HG03159 (cell line): ENCODE results near the gene MAP3K1.
"Not testable (repeated sequence)": the region's sequence is repeated elsewhere in the genome, so short reads cannot be mapped to it uniquely, and the experiment has no call there.

ENCODE experiments used
- ATAC-seq: cut with Tn5 transposase; IDR thresholded peaks from one replicate; pipeline ENCODE4 v1.9.1; 2021; ENCODE audit warnings: mild to moderate bottlenecking, moderate library complexity; ENCODE audit not compliant: unreplicated experiment

The MAP3K1 gene

DNA sequence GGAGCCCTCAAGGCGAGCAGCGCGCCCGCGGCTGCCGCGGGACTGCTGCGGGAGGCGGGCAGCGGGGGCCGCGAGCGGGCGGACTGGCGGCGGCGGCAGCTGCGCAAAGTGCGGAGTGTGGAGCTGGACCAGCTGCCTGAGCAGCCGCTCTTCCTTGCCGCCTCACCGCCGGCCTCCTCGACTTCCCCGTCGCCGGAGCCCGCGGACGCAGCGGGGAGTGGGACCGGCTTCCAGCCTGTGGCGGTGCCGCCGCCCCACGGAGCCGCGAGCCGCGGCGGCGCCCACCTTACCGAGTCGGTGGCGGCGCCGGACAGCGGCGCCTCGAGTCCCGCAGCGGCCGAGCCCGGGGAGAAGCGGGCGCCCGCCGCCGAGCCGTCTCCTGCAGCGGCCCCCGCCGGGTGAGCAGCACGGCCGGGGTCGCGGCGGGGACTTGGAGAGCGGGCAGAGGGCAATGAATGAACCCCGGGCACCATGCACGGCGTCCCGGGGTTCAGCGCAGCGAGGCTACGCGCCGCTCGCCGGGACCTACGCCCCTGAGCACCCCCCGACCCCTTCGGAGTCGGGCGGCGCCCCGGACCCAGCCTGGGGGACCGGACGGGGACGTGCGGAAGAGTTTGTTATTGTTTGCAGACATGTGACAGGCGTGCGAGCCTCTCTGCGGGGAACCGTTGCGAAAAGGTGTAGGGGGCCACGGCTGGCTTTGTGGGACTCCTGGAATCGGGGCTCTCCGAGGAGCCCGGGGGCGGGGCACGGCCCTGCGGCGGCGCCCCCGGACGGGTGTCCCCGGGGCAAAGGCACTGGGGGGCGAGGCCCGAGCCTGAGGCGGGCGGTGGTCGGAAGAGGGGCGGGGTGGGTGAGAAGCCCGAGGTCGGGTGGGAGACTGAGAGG lies 553 bp downstream of the MAP3K1 start:
- ATAC-seq, result peak; percentile 29

DNA sequence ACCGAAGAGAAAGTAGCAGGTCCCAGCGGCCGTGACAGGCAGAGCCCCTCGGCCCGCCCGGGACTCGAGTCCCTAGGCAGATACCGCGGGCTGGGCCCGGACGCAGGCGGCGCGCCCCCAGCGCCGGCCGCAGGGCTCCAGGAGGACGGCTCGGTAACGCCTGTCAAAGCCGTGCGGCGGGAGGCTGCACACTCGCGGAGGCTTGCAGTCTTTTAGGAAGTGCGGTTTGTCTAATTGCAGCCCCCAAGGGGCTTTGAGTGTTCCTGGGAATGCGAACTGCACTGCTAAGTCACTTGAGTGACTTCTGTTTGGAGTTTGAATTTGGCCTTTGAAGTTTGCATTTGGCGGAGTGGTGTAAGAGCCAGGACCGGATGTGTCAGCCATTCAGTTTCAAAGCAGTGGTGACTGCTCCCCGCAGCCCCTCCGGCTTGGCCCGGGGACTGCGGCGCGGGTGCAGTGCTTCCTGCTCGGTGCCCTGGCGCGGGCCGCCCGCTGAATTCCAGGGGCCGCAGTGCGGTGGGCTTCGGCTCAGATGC lies 1.3 kb downstream of the MAP3K1 start:
- ATAC-seq, result peak; percentile 35

DNA sequence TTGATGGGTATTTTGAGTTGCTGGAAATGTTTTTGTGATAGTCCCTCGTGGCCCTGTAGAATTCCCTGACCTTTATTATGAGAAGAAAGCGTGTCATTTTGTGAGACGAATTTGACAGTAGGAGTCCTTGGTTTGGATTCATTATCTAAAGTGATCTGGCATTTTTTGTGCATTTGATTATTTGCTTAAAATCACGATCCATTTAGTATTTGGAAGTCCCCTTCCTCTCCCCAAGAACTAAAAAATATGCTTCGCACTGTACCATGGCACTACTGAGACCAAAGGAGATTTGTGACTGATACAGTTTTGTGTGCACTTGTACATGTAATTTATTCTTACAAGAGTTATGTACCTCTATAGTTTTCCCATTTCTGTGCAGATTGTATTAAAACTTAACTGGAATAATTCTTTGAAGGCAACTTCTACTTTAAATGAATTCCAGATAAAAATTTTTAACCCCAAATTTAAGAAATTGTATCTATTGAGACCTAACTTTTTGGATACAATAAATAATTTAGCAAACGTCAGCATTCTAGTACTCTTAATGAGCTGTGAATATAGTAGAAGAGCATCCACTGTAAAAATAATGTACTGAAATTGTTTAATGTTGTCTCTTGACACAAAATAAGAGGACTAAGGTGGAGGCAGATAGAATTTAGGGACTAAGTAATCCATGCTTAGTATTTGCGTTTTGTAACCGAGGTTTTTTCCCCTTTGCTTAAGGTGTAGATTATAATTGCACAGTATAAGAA lies 2.1 kb downstream of the MAP3K1 start:
- no peak for ATAC-seq

DNA sequence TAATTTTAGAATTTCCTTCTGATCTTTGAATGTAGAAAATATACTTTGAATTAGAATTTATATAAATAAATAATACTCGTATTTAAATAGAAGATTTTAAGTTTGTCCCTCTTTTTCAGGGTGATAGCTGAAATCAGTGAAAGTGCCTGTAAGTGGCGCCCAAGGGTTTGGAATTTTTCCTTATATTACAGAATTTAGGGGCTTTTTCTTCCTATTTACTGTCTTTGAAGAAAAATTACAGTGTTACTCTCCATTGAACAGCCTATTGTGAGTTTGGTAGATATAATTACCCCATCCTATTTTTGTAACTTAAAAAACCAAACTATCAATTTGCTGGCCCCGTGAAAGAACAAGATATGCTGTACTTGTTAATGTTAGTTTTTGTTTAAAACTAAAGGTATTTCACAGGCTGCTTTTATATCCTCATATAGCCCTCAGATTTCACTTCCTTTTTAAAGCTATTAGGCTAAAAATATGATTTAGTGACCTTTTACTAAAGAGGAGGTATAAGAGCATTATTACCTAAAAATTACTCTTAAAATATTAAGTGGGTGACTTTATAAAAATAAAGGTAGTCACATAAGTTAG lies 3.2 kb downstream of the MAP3K1 start:
- no peak for ATAC-seq

DNA sequence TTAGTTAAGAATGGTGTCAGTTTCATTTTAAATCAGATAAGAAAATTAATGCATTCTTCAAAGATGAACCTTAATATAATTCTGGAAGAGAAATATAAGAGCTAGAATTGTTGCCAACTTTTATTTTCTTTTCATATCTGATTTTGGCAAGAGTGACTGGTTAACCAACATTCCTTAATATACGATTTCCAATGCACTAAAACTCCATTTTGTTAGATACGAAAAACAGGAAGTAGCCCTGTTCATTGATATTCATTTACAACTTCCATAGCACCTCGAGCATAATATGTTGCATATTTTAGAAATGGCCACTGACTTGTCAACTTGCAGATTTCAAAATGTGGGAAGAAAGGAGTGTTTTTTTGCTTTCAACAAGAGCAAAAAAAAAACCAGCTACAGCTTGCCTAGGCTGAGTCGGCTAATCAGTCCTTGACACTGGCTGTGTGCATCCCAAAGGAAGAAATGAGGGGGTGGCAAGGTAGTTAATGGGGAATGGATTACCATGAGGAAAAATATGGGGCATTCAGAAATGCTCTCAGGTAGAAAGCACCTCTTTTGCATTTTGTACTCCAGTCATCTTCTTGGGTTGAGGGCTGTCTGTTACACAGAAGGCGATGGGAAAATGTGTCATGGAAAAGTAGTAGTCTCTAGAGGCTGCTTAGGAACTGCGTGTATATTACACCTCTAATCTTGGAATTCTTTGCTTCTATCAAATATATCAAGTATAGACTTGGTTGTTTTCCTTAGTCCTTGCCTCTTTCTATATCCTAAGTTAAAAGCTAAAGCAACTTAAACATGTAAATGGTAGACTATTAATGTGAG lies 3.9 kb downstream of the MAP3K1 start:
- ATAC-seq, result no peak

DNA sequence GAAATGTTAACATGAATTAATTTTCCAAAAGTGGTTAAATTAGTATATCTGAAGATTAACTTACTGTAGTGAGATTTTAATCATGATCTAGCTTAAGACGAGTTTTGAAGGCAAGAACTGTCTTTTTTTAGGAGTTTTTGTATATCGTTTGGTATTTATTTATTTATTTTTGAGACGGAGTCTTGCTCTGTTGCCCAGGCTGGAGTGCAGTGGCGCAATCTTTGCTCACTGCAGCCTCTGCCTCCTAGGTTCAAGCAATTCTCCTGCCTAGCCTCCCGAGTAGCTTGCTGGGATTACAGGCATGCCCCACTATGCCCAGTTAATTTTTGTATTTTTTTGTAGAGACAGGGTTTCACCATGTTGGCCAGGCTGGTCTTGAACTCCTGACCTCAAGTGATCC lies 6.5 kb downstream of the MAP3K1 start:
- ATAC-seq, result not testable (repeated sequence)

DNA sequence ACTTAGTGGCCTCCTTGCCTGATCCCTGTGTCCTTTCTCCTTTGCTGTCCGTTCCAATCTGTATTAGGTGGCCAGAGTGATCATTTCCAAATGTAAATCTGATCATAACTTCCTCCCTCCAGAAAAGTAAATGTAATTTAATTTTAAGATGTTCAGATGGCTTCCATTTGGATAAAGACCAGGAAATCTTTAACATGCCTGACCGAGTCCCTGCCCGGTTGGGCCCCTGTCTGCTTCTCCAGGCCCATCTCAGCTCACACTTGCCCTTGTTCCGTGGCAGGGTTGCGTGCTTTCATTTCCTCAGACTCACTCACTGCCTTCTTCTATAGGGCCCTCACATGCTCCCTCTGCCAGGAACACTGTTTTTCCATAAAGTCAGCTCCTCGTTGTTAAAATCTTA lies 7.6 kb downstream of the MAP3K1 start:
- no peak for ATAC-seq

DNA sequence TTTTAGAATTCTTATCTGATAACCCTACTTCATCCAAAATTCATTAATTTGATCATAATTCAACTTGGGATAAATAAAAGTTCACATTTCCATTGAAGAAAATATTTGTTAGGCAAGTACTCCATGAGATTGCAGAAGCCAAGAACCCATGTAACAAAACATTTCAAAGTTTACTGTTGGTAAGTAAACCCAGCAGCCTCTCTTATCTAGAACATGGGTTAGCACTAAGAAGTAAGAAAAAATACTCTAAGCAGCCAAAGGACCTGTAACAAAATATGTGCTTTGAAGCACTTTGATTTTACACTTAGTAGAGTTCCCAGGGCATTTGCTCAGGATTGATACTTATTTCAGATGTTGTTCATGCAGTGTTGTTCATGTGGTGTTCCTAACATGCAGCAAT lies 8.7 kb downstream of the MAP3K1 start:
- no peak for ATAC-seq

DNA sequence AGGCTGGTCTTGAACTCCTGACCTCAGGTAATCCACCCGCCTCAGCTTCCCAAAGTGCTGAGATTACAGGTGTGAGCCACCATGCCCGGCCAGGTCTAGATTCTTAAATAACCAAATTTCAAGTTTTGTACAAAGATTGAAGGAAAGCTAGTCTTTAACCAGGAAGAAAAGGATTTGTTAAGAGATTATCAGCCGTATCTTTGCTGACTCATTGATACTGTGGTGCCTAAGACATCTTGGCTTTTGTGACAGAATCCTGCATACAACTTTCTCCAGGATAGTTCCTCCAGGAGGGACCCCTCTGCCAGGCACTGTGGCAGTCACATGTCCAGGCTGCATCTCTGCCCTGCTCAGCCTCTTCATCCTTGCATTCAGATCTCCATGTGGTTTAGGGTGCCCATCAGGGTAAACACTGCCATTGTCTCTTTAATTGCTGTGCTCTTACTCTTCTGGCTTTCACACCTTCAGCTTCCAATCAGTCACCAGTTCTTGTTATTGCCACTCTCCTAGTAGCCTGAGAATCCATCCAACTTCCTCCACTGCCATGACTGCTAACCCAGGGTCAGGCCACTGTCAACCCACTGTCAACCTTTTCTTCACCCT lies 10.0 kb downstream of the MAP3K1 start:
- ATAC-seq, result no peak

DNA sequence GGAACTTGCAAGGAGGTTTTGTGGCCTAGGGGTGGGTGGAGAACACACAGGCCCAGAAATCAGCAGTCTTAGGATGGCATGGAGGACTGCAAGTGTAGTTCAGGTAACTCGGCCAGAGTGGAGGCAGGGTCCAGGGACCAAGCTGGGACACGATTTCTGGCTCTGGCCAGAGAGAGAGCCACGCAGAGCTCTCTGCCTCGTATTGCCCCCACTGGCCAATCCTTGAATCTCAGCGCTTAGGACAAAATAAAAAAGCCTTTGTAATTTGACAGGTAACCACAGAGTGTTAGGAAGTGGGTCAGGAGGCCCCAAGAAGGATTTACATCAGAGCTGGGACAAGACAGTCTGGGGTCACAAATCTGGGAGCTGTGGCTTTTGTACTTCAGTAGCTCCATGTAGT lies 11.7 kb downstream of the MAP3K1 start:
- ATAC-seq, result no peak

DNA sequence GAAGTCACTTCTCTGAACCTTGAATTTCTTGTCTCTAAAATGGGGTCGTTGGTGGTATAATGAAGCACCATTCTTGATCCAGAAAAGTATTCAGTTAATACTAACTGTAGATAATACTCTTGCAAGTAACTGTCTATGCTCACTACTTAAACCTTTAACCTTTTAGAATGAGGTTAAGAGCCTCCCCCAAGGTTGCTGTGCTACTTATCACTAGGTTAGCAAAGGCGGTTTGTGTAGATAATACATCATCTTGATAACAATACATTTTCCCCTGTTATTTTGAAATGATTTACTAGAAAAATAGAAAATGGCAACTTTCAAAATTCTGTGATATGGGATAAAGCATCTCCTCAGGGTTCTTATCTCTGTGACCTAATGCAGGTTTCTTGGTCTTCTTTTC lies 12.6 kb downstream of the MAP3K1 start:
- ATAC-seq, result no peak

DNA sequence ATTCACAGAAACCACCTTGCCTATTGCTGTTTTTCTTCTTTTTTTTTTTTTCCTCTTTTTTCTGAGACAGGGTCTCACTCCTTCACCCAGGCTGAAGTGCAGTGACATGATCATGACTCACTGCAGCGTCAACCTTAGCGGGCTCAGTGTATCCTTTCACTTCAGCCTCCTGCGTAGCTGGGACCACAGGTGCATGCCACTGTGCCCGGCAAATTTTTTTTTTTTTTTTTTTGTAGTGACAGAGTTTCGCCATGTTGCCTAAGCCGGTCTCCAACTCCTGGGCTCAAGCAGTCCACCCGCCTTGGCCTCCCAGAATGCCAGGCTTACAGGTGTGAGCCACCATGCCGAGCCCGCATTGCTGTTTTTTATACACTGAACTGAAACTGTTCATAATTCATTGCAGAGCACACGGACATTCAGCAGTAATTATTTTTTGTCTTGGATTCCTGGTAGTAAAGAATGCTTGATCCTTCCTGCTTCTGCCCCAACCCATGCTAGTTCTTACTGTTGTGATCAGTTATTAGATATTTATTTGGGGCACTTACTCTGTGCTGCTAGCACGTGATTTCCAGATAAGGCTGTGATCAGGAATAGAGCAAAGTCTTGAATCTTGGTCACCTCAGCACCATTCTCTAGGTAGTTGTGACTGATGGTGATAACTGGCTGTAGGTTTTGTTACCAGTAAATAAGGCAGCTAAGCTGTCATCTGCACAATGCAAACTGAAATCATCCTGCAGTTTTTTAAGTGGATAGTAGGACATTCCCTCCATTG lies 14.0 kb downstream of the MAP3K1 start:
- peak; percentile 48 for ATAC-seq

DNA sequence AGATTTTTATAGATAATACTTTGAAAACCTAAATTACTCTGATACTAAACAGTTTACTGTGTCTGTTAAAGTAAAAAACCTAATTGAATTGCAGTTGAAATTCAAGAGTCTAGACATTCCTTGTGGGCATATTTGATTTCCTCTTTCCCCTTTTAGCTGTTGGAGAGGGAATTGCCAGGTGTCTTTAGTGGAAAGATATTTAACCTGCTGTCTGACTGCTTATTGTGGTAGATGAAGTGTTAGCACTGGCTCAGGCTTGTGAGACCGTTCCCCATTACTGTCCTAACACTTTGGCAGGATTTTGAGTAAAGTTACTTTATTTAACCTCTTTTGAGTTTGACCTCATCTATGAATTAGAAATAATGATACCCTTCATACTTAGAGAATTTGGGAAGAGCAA lies 16.4 kb downstream of the MAP3K1 start:
- ATAC-seq, result no peak

DNA sequence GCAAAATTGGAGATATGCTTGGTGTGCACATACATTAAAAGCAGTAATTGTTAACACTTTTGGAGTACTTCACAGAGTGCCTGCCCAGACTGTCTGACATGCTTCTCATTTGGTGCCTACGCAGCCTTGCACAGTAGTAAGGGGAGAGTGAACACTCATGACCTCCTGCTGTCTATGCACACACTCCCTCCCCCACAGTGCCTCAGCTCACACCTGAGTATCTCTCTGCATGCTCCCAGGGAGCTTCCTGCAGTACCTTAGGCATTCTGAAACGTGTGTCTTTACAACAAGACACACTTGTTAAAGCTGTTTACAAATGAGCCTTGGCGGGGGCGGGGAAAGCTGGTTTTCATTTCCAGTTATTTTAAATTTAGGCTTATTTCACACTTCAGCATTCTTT lies 18.0 kb downstream of the MAP3K1 start:
- no peak for ATAC-seq

DNA sequence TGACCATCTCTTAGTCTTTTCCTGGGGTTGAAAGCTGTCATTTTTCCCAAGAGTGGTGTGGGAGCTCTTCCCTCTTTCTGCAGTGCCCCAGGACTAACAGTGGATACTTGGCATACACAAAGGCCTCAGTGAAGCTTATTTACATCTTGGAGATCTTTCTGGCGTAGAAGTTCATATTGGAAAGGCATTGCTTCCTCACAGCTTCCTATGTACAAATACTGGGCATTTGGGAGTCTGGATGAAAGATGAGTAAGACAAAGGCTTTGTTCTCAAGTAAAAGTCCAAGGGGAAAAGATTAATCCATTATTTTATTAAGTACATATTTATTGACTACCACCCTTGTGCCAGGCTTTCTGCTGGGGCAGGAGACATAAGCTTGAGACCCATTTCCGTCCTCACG lies 22.0 kb downstream of the MAP3K1 start:
- ATAC-seq, result no peak

DNA sequence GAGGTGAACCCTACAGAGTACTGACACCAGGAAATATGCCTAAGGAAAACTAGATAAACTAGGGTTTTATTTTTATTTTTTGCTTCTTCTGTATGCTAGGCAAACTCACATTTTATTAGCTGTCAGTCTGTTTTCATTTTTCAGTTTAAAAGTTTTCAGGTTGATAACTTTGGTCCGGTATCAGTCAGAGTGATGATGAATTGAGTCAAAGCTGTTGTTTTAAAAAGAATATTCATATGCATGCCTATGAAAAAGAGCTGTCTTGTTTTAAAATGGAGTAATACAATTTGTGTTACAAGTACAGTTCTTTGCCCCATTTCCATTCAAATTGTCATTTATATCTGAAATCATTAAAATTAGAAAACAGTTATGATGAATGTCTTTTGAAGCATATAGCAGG lies 22.6 kb downstream of the MAP3K1 start:
- no peak for ATAC-seq

DNA sequence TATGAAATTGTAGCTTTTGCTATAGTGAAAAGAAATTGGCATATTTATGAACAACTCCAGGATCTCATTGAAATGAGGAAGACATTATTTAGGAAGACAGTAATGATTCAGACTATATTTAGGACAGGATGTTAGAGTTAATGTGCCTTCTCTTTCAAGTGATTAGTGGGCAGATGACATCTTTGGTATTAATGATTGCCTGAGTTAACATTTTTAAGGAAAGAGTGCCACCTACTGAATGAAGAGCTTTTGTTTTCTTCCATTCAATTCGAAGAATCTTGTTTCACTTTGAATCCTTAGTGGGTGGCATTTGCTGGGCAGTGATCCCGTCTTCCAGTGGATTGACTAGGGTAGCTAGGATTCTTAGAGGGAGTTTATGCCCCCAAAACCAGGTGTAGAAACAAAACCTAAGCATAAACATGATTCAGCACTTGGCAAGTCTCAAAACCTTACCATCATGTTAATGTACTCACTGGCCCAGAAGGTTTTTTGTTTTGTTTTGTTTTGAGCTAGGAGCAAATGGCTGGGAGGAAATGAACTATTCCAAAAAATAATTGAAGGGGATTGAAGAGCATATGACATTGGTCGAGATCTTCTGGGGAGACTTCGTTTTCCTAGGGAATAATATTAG lies 23.2 kb downstream of the MAP3K1 start:
- no peak for ATAC-seq

DNA sequence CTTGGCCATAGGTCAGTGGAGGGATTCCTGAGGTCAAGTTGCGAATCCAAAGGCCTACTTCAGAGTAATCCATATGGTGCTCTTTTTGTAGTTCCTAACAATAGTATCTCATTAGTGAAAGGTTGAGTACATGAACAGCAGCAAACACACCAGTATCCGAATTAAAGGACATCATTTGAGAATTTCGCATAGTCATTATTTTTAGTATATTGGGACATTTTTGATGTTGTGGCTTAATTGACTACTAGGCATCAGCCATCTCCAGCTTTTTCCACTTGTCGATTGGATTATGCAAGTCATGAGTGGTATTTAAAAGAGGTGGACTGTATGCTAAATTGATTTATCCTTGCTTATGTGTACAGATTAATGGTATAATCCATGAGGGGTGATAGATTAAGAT lies 23.7 kb downstream of the MAP3K1 start:
- ATAC-seq, result no peak

DNA sequence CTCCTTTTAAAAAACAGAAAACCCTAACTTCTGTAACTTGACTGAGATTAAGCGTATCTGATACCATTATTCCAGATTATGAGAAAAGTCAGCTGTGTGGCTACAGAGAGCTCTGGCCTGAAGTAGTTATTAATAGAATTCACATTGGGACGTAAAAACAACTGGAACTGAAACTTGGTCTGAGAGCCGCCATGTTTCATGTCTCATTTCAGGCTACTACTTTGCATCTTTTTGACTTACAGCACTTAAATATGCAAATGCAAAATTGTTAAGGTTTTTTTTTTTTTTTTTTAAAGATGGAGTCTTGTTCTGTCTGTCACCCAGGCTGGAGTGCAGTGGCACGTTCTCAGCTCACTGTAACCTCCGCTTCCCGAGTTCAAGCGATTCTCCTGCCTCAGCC lies 25.2 kb downstream of the MAP3K1 start:
- ATAC-seq, result no peak
